A673 (cell line): ENCODE data around the gene DVL3.

Source experiments
- EZH2 ChIP-seq: fragments of 200-600 bp; sonication (generic); IDR thresholded peaks from 2 replicates; pipeline ENCODE4 v1.6.1; 2017; ENCODE audit warnings: borderline replicate concordance, low read depth, mild to moderate bottlenecking, mixed read lengths, antibody characterized with exemption, low read length; ENCODE audit not compliant: poor library complexity, severe bottlenecking
- TF ChIP-seq, protein P1 (sequence below): fragments of 300-800, 200-600 bp; sonication (generic); conservative IDR thresholded peaks from 2 replicates; pipeline ENCODE4 v1.5.1; 2017; ENCODE audit warnings: low read depth, mild to moderate bottlenecking, antibody characterized with exemption, low read length, moderate library complexity, mixed read lengths

GRCh38 chr3:184149123-184149522 is 6.1 kb upstream of the DVL3 start:
- TF ChIP-seq, protein P1, sequence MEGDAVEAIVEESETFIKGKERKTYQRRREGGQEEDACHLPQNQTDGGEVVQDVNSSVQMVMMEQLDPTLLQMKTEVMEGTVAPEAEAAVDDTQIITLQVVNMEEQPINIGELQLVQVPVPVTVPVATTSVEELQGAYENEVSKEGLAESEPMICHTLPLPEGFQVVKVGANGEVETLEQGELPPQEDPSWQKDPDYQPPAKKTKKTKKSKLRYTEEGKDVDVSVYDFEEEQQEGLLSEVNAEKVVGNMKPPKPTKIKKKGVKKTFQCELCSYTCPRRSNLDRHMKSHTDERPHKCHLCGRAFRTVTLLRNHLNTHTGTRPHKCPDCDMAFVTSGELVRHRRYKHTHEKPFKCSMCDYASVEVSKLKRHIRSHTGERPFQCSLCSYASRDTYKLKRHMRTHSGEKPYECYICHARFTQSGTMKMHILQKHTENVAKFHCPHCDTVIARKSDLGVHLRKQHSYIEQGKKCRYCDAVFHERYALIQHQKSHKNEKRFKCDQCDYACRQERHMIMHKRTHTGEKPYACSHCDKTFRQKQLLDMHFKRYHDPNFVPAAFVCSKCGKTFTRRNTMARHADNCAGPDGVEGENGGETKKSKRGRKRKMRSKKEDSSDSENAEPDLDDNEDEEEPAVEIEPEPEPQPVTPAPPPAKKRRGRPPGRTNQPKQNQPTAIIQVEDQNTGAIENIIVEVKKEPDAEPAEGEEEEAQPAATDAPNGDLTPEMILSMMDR = no peak
- no peak for TF ChIP-seq EZH2
